ENCODE results near the gene CFAP54. TPM values are rescaled to one million over a fixed set of nuclear protein-coding genes. Genes with fewer than 3 reads are reported as not detected.

The CFAP54 gene
- total RNA-seq, 1 experiment from 2014 or later: 0.71 TPM

DNA sequence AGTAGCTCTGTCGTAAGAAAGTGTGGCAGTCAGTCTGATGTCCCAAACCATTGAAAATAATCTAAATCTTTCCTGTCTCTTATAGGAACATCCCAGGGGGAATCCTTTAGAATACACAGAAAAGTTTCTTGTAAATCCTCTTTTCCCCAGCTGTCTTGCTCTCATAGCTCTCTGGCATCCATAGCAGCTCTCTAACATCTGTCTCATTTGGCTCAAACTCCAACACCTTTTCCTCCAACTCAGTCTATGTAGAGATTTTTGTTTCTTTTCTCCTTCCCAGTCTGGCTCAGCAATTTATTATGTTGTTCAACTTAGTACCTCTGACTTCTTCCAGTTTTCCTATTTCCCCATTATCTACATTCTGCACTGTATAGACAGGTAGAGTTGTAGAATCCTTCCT is 333.3 kb downstream of the CFAP54 start:
- DNase-seq (ENCODE audit: low spot score): no peak
- Histone ChIP-seq H3K9me3 (ENCODE audit: low read depth, low read length, poor library complexity, severe bottlenecking) (no peaks in the 10 kb centered on the region), H3K27ac (ENCODE audit: low read depth, low read length, poor library complexity, severe bottlenecking) (no peak overlapping the region), H3K27me3 (replicated peaks; ENCODE audit: insufficient read depth, low read depth, low read length, poor library complexity) (peaks cover 3% of the 10 kb centered on the region), H3K4me3 (ENCODE audit: low read depth, low read length, poor library complexity, severe bottlenecking) (no peak overlapping the region), H3K36me3 (ENCODE audit: insufficient read depth, low read length, poor library complexity, severe bottlenecking) (no peaks in the 10 kb centered on the region), H3K4me1 (ENCODE audit: insufficient read depth, low read length, poor library complexity, severe bottlenecking) (no peaks in the 10 kb centered on the region)
- CTCF ChIA-PET: no interaction called here
- BruUV-seq (replicated peaks): no TSS peak
- intact Hi-C loops (cut with micrococcal nuclease; ENCODE audit: unreplicated experiment): no loop called here
- POLR2A ChIA-PET (ENCODE audit: low non-redundant PET): no interaction called here
- TF ChIP-seq, protein P1, sequence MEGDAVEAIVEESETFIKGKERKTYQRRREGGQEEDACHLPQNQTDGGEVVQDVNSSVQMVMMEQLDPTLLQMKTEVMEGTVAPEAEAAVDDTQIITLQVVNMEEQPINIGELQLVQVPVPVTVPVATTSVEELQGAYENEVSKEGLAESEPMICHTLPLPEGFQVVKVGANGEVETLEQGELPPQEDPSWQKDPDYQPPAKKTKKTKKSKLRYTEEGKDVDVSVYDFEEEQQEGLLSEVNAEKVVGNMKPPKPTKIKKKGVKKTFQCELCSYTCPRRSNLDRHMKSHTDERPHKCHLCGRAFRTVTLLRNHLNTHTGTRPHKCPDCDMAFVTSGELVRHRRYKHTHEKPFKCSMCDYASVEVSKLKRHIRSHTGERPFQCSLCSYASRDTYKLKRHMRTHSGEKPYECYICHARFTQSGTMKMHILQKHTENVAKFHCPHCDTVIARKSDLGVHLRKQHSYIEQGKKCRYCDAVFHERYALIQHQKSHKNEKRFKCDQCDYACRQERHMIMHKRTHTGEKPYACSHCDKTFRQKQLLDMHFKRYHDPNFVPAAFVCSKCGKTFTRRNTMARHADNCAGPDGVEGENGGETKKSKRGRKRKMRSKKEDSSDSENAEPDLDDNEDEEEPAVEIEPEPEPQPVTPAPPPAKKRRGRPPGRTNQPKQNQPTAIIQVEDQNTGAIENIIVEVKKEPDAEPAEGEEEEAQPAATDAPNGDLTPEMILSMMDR (conservative IDR thresholded peaks at IDR 0.05; ENCODE audit: low read depth, low read length): no peak
- no peak for TF ChIP-seq EZH2 (IDR thresholded peaks at IDR 0.05; ENCODE audit: borderline replicate concordance, low read depth, low read length, poor library complexity, severe bottlenecking)

DNA sequence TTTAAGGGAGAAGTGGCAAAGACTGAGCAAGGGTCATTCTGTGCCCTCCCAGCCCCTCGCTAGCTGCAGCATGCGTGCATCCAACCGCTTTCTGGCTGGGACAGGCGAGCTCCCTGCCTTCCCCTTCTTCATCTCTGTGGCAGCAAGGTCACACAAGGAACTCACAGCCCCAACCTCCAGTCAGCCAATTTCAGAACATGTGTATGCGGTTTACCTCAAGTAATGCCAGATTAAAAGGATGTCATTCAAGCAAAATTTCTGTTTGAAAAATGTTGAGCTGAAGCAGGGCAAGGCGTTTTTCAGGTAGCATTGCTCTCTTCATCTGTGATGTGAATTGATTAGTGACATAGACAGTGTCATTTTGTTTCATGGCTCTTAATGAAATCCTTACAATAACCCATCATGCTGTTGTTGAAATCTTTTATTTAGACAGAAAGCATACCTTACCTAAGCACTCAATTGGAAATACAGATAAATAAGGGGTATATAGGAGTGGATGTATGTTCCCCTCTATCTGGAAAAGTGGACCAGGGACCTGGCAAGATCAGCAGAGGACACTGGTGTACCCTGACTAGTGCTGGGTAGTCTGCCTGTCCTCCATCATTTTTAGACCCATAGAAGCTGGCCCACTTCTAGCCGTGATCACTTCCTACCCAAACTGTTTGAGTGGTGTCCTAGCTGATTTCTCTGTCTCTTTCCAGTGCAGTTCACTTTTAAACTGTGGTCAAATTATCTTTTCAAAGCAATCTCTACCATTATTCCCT is 334.9 kb downstream of the CFAP54 start:
- no peak overlapping the region for H3K4me3 ChIP-seq (ENCODE audit: low read depth, low read length, poor library complexity, severe bottlenecking)
- intact Hi-C loops (cut with micrococcal nuclease; ENCODE audit: unreplicated experiment): no loop called here
- ChIA-PET CTCF (no interaction called here), POLR2A (ENCODE audit: low non-redundant PET) (no interaction called here)
- H3K4me1 ChIP-seq (ENCODE audit: insufficient read depth, low read length, poor library complexity, severe bottlenecking): no peaks in the 10 kb centered on the region
- H3K27me3 ChIP-seq (replicated peaks; ENCODE audit: insufficient read depth, low read depth, low read length, poor library complexity): peaks cover 3% of the 10 kb centered on the region
- TF ChIP-seq EZH2 (IDR thresholded peaks at IDR 0.05; ENCODE audit: borderline replicate concordance, low read depth, low read length, poor library complexity, severe bottlenecking): no peak
- TF ChIP-seq, protein P1 (conservative IDR thresholded peaks at IDR 0.05; ENCODE audit: low read depth, low read length): no peak
- H3K27ac ChIP-seq (ENCODE audit: low read depth, low read length, poor library complexity, severe bottlenecking): no peak overlapping the region
- BruUV-seq (replicated peaks): no TSS peak
- DNase-seq (ENCODE audit: low spot score): no peak
- H3K9me3 ChIP-seq (ENCODE audit: low read depth, low read length, poor library complexity, severe bottlenecking): no peaks in the 10 kb centered on the region
- no peaks in the 10 kb centered on the region for H3K36me3 ChIP-seq (ENCODE audit: insufficient read depth, low read length, poor library complexity, severe bottlenecking)

DNA sequence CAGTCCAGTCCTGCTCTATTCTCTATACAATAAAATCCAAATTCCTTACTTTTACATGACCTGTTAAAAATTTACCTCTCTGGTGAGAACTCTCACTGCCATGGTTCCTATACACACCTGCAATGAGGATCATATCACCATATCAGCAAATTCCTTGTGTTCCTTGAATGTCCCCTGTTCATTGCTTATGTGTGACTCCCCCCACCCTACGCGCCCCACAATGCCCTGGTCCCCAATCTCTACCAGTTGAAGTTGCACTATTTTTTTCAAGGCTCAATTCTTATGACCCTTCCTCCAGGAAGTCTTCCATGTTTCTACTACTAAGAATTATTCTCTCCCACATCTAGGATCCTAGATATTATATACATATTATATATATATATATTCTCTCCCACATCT is 335.5 kb downstream of the CFAP54 start:
- ChIA-PET POLR2A (ENCODE audit: low non-redundant PET) (no interaction called here), CTCF (no interaction called here)
- no TSS peak for BruUV-seq (replicated peaks)
- TF ChIP-seq, protein P1 (conservative IDR thresholded peaks at IDR 0.05; ENCODE audit: low read depth, low read length): no peak
- no peak for TF ChIP-seq EZH2 (IDR thresholded peaks at IDR 0.05; ENCODE audit: borderline replicate concordance, low read depth, low read length, poor library complexity, severe bottlenecking)
- Histone ChIP-seq H3K4me3 (ENCODE audit: low read depth, low read length, poor library complexity, severe bottlenecking) (no peak overlapping the region), H3K36me3 (ENCODE audit: insufficient read depth, low read length, poor library complexity, severe bottlenecking) (no peaks in the 10 kb centered on the region), H3K27me3 (replicated peaks; ENCODE audit: insufficient read depth, low read depth, low read length, poor library complexity) (peaks cover 3% of the 10 kb centered on the region), H3K9me3 (ENCODE audit: low read depth, low read length, poor library complexity, severe bottlenecking) (no peaks in the 10 kb centered on the region), H3K4me1 (ENCODE audit: insufficient read depth, low read length, poor library complexity, severe bottlenecking) (no peaks in the 10 kb centered on the region), H3K27ac (ENCODE audit: low read depth, low read length, poor library complexity, severe bottlenecking) (no peak overlapping the region)
- intact Hi-C loops (cut with micrococcal nuclease; ENCODE audit: unreplicated experiment): no loop called here
- DNase-seq (ENCODE audit: low spot score): no peak

Data from A673 (cell line).